ENCODE data around the gene ST6GALNAC5. TPM values are rescaled to one million over a fixed set of nuclear protein-coding genes. Genes with fewer than 3 reads are reported as not detected.
A peak's percentile ranks its signal among the peaks of the same experiment; 100 is the strongest.

The ST6GALNAC5 gene
- total and polyA plus RNA-seq, 2 donors (not counting 3 experiments of a cell fraction or from before 2014, with no cell fraction given) = not detected

GRCh38 chr1:77063118-77063517 is 195.8 kb downstream of the ST6GALNAC5 start:
- Histone ChIP-seq H3K79me2 (ENCODE audit: control insufficient read depth, insufficient read depth, low read length) (no peaks in the 10 kb centered on the region), H3K27ac (ENCODE audit: insufficient read depth, low read depth, low read length) (no peak overlapping the region), H3K9me3 (replicated peaks; ENCODE audit: control insufficient read depth, insufficient read depth, low read length) (no peaks in the 10 kb centered on the region), H3K36me3 (ENCODE audit: control insufficient read depth in 2 of 2, extremely low read depth in 1 of 2, insufficient read depth in 2 of 2, low read length in 2 of 2) (no peaks in the 10 kb centered on the region), H3K4me3 (replicated peaks in 1 of 3; ENCODE audit: insufficient read depth in 1 of 3, low read depth in 1 of 3, low read length in 3 of 3) (no peak overlapping the region), H2AFZ (ENCODE audit: low read depth, low read length) (no peak overlapping the region), H3K9me1 (replicated peaks; ENCODE audit: control insufficient read depth, extremely low read depth, insufficient read depth, low read length) (no peaks in the 10 kb centered on the region), H3K27me3 (ENCODE audit: control insufficient read depth in 2 of 2, insufficient read depth in 2 of 2, low read length in 2 of 2) (peaks cover 2 to 4% of the 10 kb centered on the region in 2 experiments), H3K4me1 (ENCODE audit: control insufficient read depth, extremely low read depth, insufficient read depth, low read length) (no peaks in the 10 kb centered on the region), H3K9ac (replicated peaks; ENCODE audit: extremely low read depth, insufficient read depth, low read length) (no peak overlapping the region), H3K4me2 (ENCODE audit: insufficient read depth, low read length) (no peak overlapping the region), H4K20me1 (replicated peaks; ENCODE audit: control insufficient read depth, extremely low read depth, insufficient read depth, low read length) (no peaks in the 10 kb centered on the region)
- TF ChIP-seq FOS (IDR thresholded peaks at IDR 0.05; ENCODE audit: borderline replicate concordance, insufficient read depth, low read length) (no peak), JUN (IDR thresholded peaks at IDR 0.05; ENCODE audit: borderline replicate concordance, insufficient read depth, insufficient read length, low read depth) (no peak), POLR2A (IDR thresholded peaks at IDR 0.05; ENCODE audit: low read depth, low read length) (no peak), GATA2 (IDR thresholded peaks at IDR 0.05; ENCODE audit: insufficient read depth, insufficient read length, low read depth, low read length) (no peak), POLR2AphosphoS5 (IDR thresholded peaks at IDR 0.05; ENCODE audit: insufficient read depth, low read depth, low read length) (no peak), EZH2 (IDR thresholded peaks at IDR 0.05; ENCODE audit: borderline replicate concordance, low read depth, low read length, severe bottlenecking) (no peak), CTCF (IDR thresholded peaks at IDR 0.05; ENCODE audit: extremely low read depth in 1 of 2, insufficient read depth in 1 of 2, low read depth in 1 of 2, low read length in 2 of 2) (no peak), MYC (IDR thresholded peaks at IDR 0.05; ENCODE audit: low read depth, low read length) (no peak)
- TF ChIP-seq, protein P1, sequence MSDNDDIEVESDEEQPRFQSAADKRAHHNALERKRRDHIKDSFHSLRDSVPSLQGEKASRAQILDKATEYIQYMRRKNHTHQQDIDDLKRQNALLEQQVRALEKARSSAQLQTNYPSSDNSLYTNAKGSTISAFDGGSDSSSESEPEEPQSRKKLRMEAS (IDR thresholded peaks at IDR 0.05; ENCODE audit: insufficient read depth, insufficient read length) = no peak
- POLR2A ChIA-PET = no interaction called here
- dilution Hi-C loops (cut with MboI; ENCODE audit: extremely low pct_ligation_motif_present, low sequenced_read_pairs) (no loop called here), intact Hi-C loops (cut with micrococcal nuclease) (no loop called here)
- DNase-seq (ENCODE audit: low read depth, low spot score) = peak; percentile 19
- FAIRE-seq = peak; percentile 59
- no TSS peak for BruUV-seq (replicated peaks)
- CTCF ChIA-PET = no interaction called here

All from endothelial cell of umbilical vein (primary cell).